HUES64 (cell line): ENCODE measurements around the gene TRMT10B.

Experiments
- H3K27ac ChIP-seq: 2 replicates; pipeline ENCODE4 v1.7.0; 2013; ENCODE audit warnings: low read depth, low read length, inconsistent platforms
- H3K27me3 ChIP-seq: 2 replicates; pipeline ENCODE4 v1.6.1; 2013; ENCODE audit warnings: mild to moderate bottlenecking, low read length; ENCODE audit not compliant: insufficient read depth
- H3K36me3 ChIP-seq: 2 replicates; pipeline ENCODE4 v1.6.1; 2013; ENCODE audit warnings: mild to moderate bottlenecking, low read length; ENCODE audit not compliant: insufficient read depth
- H3K4me1 ChIP-seq: 2 replicates; pipeline ENCODE4 v1.6.1; 2013; ENCODE audit warnings: mild to moderate bottlenecking, low read length, moderate library complexity; ENCODE audit not compliant: insufficient read depth
- H3K4me3 ChIP-seq: 2 replicates; pipeline ENCODE4 v1.5.1; 2013; ENCODE audit warnings: mild to moderate bottlenecking, low read length, moderate library complexity
- H3K9ac ChIP-seq: 2 replicates; pipeline ENCODE4 v1.6.1; 2013; ENCODE audit warnings: mild to moderate bottlenecking, low read depth, low read length
- H3K9me3 ChIP-seq: 2 replicates; pipeline ENCODE4 v1.6.1; 2013; ENCODE audit warnings: low read depth, low read length; ENCODE audit not compliant: insufficient read depth
- WGBS: fragments of 150-250, 120-280 bp; methylation state at CpG from one replicate; pipeline ENCODE4 v1.1.7; 2013; ENCODE audit warnings: missing lambda C conversion rate; 5-methylcytosine and 5-hydroxymethylcytosine counted together

TRMT10B gene

GRCh38 chr9:37730839-37731238, 22.8 kb upstream of the TRMT10B start:
- H3K4me1 ChIP-seq = peaks cover 9% of the 10 kb centered on the region
- H3K9ac ChIP-seq = no peak overlapping the region
- 50% methylated on average over 5 of the region's 5 CpGs for WGBS
- H3K9me3 ChIP-seq = no peaks in the 10 kb centered on the region
- no peaks in the 10 kb centered on the region for H3K36me3 ChIP-seq
- peaks cover 9% of the 10 kb centered on the region; the same call in 1 of the 2 replicates for H3K27me3 ChIP-seq
- H3K4me3 ChIP-seq = no peak overlapping the region
- H3K27ac ChIP-seq = no peak overlapping the region

- WGBS = 92% methylated on average over 10 of the region's 10 CpGs
- H3K4me3 ChIP-seq = no peak overlapping the region
- no peak overlapping the region for H3K9ac ChIP-seq
- H3K27ac ChIP-seq = no peak overlapping the region
- no peaks in the 10 kb centered on the region for H3K9me3 ChIP-seq
- peaks cover 9% of the 10 kb centered on the region; the same call in 1 of the 2 replicates for H3K27me3 ChIP-seq
- H3K4me1 ChIP-seq = peaks cover 9% of the 10 kb centered on the region
- H3K36me3 ChIP-seq = no peaks in the 10 kb centered on the region
Measured at GRCh38 chr9:37732086-37732741, 21.4 kb upstream of the TRMT10B start.

GRCh38 chr9:37732952-37733351, 20.7 kb upstream of the TRMT10B start:
- no peak overlapping the region for H3K9ac ChIP-seq
- H3K36me3 ChIP-seq = no peaks in the 10 kb centered on the region
- H3K27me3 ChIP-seq = peaks cover 9% of the 10 kb centered on the region; the same call in 1 of the 2 replicates
- H3K27ac ChIP-seq = no peak overlapping the region
- H3K9me3 ChIP-seq = no peaks in the 10 kb centered on the region
- H3K4me1 ChIP-seq = peaks cover 9% of the 10 kb centered on the region
- WGBS = 95% methylated on average over 2 of the region's 2 CpGs
- H3K4me3 ChIP-seq = no peak overlapping the region

GRCh38 chr9:37739222-37739621, 14.4 kb upstream of the TRMT10B start:
- 0 out of 2 replicates have a peak, but pooled peaks cover 2% of the 10 kb centered on the region for H3K27me3 ChIP-seq
- 0 out of 2 replicates have a peak, but pooled peaks cover 5% of the 10 kb centered on the region for H3K4me1 ChIP-seq
- H3K4me3 ChIP-seq = no peak overlapping the region
- no peaks in the 10 kb centered on the region for H3K36me3 ChIP-seq
- no peak overlapping the region for H3K9ac ChIP-seq
- WGBS = 89% methylated on average over 5 of the region's 5 CpGs
- H3K27ac ChIP-seq = no peak overlapping the region
- H3K9me3 ChIP-seq = no peaks in the 10 kb centered on the region

GRCh38 chr9:37740128-37740527, 13.5 kb upstream of the TRMT10B start:
- H3K36me3 ChIP-seq = no peaks in the 10 kb centered on the region
- H3K27me3 ChIP-seq = 0 out of 2 replicates have a peak, but pooled peaks cover 2% of the 10 kb centered on the region
- 0 out of 2 replicates have a peak, but pooled peaks cover 5% of the 10 kb centered on the region for H3K4me1 ChIP-seq
- H3K9ac ChIP-seq = no peak overlapping the region
- H3K4me3 ChIP-seq = no peak overlapping the region
- WGBS = 95% methylated on average over 16 of the region's 16 CpGs
- no peaks in the 10 kb centered on the region for H3K9me3 ChIP-seq
- H3K27ac ChIP-seq = no peak overlapping the region

GRCh38 chr9:37740631-37741328, 12.8 kb upstream of the TRMT10B start:
- H3K9me3 ChIP-seq = no peaks in the 10 kb centered on the region
- H3K4me1 ChIP-seq = 0 out of 2 replicates have a peak, but pooled peaks cover 5% of the 10 kb centered on the region
- H3K36me3 ChIP-seq = no peaks in the 10 kb centered on the region
- no peak overlapping the region for H3K9ac ChIP-seq
- H3K27me3 ChIP-seq = no peaks in the 10 kb centered on the region
- no peak overlapping the region for H3K4me3 ChIP-seq
- H3K27ac ChIP-seq = no peak overlapping the region
- 83% methylated on average over 15 of the region's 15 CpGs for WGBS

- no peaks in the 10 kb centered on the region for H3K9me3 ChIP-seq
- no peak overlapping the region for H3K9ac ChIP-seq
- no peak overlapping the region for H3K4me3 ChIP-seq
- 92% methylated on average over 8 of the region's 8 CpGs for WGBS
- H3K4me1 ChIP-seq = 0 out of 2 replicates have a peak, but pooled peaks cover 5% of the 10 kb centered on the region
- no peak overlapping the region for H3K27ac ChIP-seq
- no peaks in the 10 kb centered on the region for H3K27me3 ChIP-seq
- no peaks in the 10 kb centered on the region for H3K36me3 ChIP-seq
Measured at GRCh38 chr9:37745970-37746369, 7.6 kb upstream of the TRMT10B start.

- H3K27me3 ChIP-seq = no peaks in the 10 kb centered on the region
- no peaks in the 10 kb centered on the region for H3K4me1 ChIP-seq
- H3K4me3 ChIP-seq = no peak overlapping the region
- H3K36me3 ChIP-seq = no peaks in the 10 kb centered on the region
- no peaks in the 10 kb centered on the region for H3K9me3 ChIP-seq
- no peak overlapping the region for H3K9ac ChIP-seq
- no peak overlapping the region for H3K27ac ChIP-seq
- WGBS = 86% methylated on average over 23 of the region's 24 CpGs
Measured at GRCh38 chr9:37746448-37747270, 6.9 kb upstream of the TRMT10B start.

GRCh38 chr9:37747271-37747753, 6.3 kb upstream of the TRMT10B start:
- 60% methylated on average over 2 of the region's 3 CpGs for WGBS
- Histone ChIP-seq H3K4me1 (no peaks in the 10 kb centered on the region), H3K27ac (no peak overlapping the region)

GRCh38 chr9:37749129-37749528, 4.5 kb upstream of the TRMT10B start:
- 65% methylated on average over 5 of the region's 5 CpGs for WGBS
- no peak overlapping the region for H3K4me3 ChIP-seq
- no peaks in the 10 kb centered on the region; the same call in 1 of the 2 replicates for H3K4me1 ChIP-seq
- H3K36me3 ChIP-seq = no peaks in the 10 kb centered on the region
- no peak overlapping the region for H3K9ac ChIP-seq
- H3K9me3 ChIP-seq = no peaks in the 10 kb centered on the region
- H3K27ac ChIP-seq = no peak overlapping the region
- no peaks in the 10 kb centered on the region for H3K27me3 ChIP-seq

More at GRCh38 chr9:37747271-37747753, 6.3 kb upstream of the TRMT10B start:
- no peaks in the 10 kb centered on the region for H3K36me3 ChIP-seq
- no peaks in the 10 kb centered on the region for H3K27me3 ChIP-seq
- no peak overlapping the region for H3K4me3 ChIP-seq
- no peaks in the 10 kb centered on the region for H3K9me3 ChIP-seq
- no peak overlapping the region for H3K9ac ChIP-seq

- H3K36me3 ChIP-seq = no peaks in the 10 kb centered on the region
- 81% methylated on average over 6 of the region's 6 CpGs for WGBS
- no peak overlapping the region for H3K9ac ChIP-seq
- H3K27me3 ChIP-seq = no peaks in the 10 kb centered on the region
- H3K4me1 ChIP-seq = no peaks in the 10 kb centered on the region; the same call in 1 of the 2 replicates
- no peak overlapping the region for H3K27ac ChIP-seq
- no peaks in the 10 kb centered on the region for H3K9me3 ChIP-seq
- no peak overlapping the region for H3K4me3 ChIP-seq
Measured at GRCh38 chr9:37751186-37751585, 2.4 kb upstream of the TRMT10B start.
